Stimulated activated CD4-positive, alpha-beta T cell treated with anti-CD3 and anti-CD28 coated beads, Interleukin-15, amount 100 ng/mL, for 1 hour (primary cell): ENCODE data around the gene MEST.
"Not testable (repeated sequence)": the region's sequence is repeated elsewhere in the genome, so short reads cannot be mapped to it uniquely, and the experiment has no call there.

ENCODE experiments used
- DNase-seq, 2 donors: peaks; one replicate each; pipeline ENCODE4 v3.0.0-alpha.2; 2020; ENCODE audit warnings: low read depth in 1 of 2, low spot score in 1 of 2

MEST gene

DNA sequence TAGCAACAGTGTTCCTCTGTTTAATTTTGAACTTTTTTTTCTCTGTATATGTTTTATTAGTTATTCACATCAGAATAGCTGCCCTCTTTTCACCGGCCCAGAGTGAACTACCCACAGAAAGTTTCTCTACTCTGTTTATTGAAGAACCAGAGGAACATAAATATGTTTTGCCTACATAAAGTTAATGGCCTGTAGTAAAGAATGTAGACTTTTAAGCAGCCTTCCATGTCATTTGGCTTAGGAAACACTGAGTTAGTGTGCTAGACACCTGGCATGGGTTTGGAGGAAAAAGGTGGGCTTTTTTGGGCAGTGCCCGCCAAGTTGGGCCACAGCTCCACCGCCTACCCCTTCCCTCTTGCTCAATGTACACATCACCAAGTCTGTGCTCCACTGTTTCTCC lies 8.9 kb upstream of the MEST start:
- DNase-seq, result no peak

DNA sequence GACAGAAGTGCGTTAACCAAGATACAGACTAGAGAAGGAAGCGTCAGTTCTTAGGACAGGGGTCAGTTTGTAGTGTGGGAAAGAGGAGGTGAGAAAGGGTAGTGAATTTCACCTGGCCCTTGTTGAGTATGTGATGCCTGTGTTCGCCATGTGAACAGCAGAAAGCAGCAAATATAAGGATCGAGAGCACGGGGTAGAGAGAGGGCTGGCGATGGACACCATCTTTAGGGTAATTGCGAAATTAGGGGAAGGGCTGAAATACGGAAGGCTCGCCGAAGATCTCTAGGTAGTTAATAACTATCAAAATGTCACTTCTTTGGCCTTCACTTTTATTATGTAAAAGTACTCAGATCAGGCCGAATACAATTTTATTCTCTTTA lies 6.2 kb upstream of the MEST start:
- DNase-seq, result no peak

DNA sequence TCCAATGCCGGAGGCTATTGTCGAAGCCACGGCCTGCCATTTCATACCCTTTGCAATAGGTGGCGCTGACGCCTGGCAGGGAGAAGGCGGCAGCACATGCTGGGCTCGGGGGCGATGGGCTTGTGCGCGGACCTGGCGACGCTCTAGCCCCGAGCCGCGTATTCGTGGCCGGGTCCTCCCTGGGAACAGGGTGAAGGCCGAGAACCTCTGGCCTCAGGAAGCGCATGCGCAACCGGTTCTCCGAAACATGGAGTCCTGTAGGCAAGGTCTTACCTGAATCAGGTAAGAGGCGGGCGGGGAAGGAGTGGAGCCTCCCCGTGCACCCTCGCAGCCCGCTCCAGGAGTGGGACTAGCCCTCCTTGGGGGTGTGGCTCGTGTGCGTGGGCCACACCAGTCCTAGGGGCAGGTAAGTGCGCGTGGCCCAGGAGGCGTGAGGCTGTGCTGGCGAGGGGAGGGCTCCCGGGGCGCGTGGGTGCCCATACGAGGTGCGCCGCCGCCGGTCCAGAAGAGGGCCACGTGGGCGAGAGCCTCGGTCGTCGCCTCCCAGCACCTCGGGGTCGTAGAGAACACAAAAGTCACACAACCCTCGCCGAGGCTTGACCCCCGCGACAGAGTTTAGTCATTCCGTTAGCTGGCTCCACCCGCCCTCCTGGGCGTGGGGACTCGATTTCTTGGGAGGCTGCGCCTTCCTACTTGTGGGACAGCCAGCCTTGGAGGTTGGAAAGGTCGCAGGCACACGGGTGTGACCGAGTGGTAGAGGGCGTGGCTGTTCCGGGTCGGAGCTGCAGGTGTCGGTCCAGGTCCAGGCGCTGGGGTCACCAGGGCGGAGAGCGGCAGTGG lies 5.6 kb upstream of the MEST start:
- DNase-seq, result peak; percentile 16 to 36

DNA sequence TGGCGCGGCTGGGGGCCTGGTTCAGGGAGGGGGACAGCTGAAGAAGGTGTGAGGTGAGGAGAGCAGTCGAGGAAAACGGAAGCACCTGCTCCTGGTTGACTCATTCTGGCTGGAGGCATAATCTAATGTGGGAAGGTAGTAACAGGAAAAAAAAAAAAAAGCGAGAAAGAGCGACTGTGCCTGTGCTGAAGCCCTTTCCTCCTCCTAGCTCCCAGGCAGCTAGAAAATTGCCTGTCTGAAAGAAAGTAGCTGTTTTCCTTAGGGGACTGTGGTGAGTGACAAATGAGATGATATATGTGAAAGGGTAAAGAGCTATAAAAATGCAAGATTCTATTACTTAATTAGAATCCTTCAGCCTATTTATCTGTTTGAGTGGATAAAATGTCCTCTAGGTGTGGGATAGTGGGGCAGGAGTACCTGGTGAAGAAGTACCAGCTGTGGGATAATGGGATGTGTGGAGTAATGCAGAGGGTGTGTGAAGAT lies 4.9 kb upstream of the MEST start:
- no peak for DNase-seq

DNA sequence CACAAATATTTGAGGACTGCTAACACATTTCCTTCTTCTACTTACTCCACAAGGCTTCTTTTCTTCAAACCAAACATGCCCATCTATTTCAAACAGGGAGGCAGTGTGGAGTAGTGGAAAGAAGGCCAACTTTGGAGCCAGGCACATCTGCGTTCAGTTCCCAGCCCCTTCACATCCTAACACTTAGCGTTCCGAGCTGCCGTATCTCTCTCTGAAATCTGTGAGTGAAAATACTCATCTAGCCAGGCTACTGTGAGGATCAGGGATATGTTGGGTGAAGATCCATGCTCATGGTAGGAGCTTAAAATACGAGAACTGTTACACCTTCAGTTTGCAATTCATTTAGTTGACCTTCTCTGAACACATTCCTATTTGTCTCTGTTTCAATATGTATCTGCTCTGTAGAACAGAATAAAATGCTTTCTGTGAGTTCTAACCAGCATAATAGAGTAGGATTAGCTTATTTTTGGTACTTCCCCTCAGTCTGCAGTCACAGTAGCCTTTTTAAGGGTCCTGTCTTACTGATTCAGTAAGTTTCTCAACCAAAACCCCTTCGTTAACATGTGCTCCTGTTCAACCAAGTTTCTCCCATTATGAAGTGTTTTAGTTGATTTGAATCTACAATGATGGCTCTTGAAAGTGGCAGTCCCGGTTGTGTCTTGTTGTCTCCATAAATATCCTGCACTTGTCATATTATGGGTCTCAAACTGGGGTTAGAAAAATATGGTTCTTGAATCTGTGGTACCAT lies 3.3 kb upstream of the MEST start:
- no peak for DNase-seq

DNA sequence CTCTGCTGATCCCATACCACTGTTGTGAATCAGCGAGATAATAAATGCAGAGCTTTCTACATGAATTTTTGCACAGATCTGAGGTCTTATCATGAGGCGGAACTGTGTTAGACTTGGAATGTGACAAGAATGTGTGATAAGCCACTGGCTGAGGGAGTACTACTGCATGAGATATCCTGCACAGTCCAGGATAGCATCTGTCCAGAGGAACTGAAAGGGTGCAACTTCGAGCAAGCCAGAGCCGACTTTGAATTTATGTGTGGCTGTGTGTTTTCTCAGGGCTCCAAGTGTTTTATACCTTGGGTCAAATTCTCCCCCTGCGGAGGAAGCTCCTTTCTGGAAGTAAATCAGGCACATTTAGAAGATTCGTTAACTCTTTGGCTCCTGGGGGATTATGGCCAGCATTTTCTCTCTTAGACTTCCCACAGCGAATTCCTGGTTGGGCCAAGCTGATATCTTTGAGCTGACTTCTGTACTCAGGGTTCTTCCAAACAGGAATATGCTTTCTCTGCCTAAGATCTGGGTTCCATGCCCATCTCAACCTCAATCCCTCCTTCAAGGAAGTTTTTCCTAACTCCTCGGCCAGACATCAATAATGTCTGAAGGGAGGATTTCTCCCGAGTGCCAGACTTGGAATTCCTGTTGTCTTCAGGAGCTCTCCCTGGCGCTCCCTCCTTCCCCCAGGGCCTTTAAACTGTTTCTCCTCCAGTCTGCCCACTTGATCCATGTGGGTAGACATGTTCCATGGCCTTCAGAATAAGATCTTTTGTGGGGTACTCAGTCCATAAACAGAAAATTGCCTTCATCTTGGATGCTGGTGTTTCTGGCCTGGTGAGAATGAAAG lies 2.5 kb upstream of the MEST start:
- DNase-seq, result no peak

DNA sequence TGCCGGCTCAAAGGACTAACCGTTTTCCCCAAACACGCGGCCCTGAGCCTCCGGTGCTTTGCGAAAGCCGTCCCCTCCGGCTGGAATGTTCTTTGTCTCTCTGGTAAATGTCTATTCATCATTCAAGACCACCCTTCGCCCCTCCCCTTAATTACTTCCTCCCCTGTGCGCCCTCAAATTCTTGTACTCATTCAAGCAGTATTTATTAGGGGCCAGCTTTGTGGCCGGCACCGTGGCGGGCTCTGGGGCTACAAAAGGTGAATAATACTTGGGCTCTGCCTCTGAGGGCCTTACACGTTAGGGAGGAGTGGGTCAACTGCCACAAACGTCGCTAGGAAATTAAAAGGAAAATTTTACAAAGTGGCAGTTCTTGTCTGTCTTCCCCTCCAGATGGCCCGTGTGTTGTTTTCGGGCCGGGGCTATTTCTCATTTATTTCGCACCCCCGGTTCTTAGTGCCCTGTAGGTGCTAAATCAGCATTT lies 1.5 kb upstream of the MEST start:
- DNase-seq, result no peak

DNA sequence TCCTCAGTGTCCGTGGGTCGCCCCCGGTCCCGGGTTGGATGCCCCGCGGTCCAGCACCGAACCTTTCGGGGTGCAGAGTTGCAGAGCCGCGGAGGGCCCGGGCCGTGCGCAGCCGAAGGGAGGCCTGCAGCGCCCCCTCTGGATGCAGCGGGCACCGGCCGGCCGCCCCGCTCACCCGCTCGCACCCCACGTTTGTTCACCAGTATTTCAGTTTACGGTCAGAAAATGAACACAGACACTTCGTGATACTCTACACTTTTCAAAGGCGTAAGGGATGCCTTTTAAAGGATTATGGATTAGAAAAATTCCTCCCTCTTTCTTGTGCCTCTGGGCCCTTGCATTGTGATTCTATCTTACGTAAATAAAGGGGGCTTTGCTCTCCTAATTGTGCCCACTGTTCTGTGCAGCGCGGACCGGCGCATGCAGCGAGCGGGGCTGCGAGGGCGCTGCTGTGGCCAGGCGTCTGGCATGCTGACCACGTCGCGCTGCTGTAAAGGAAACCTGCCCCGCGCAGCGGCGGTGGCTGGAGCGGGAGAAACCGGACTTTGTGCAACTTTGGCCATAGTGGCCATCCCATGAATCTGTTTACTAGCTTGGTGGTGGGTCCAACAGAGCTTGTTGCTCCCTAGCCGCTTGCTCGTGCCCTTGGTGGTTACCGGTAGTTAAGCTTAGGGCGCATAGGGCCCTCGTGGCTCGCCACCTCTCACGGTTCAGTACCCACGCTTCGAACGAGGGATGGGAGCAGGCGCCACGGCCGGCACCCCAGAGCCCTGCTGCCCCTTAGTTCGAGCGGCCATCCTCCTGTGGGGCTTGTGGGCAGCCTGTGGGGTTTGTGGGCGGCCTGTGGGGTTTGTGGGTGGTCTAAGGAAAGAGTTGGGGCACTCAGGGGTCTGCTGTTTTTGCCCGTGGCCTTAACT lies 739 bp upstream of the MEST start:
- peak in 1 of 2 donors; percentile 27 for DNase-seq

DNA sequence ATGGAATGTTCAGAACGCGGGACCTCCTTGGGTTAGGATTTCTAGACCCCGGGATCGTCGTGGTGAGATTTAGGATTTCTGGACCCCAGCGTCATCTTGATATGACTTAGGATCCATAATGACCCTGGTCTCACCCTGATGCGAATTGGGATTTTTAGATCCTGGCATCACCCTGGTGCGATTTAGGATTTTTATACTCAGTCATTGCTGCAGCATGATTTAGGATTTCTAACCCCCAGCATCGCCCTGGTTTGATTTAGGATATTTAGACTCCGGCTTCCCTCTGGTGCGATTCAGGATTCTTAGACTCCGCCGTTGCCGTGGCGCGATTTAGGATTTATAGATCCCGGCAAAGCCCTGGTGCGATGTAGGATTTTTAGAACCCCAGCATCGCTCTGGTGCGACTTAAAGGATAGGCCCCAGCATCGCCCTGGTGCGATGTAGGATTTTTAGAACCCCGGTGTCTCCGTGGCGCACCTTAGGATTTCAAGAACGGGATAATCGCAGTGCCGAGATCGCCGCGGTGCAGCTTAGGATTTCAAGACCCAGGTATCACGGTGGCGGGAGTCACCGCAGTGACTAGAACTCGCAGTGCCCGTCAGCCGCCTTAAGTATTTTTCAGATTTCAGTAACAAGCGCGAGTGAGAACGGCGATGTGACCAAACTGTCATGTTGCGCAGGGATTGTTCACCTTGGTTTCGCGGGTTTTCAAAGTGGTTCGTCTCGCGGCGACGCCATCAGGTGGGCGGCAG lies 814 bp downstream of the MEST start:
- no peak for DNase-seq

DNA sequence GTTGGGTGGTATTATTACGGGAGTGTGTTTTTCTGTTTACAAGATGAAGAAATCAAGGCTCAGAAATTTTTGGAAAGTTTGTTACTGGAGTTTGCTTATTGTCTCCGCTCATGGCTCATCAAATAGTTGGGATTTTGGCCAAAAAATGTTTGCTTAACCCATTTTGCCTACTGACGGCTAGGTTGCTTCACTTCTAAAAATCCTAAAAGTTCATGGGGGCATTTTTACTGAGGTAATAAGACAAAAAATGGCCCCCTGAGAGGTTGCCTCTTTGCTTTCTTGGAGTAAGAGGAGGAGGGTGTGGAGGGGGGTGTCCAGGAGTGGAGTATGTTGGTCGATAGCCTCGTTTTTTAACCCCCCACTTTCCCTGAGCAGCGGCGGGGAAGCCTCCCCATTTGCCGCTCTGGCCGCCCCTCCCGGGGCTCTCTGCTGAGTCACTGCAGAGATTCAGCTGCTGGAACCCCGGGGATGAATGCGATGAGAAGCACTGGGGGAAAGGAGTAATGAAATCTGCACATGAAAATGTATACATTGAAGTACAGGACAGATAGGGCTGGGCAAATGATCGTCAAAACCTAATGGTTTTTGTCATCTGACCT lies 1.5 kb downstream of the MEST start:
- DNase-seq, result no peak

DNA sequence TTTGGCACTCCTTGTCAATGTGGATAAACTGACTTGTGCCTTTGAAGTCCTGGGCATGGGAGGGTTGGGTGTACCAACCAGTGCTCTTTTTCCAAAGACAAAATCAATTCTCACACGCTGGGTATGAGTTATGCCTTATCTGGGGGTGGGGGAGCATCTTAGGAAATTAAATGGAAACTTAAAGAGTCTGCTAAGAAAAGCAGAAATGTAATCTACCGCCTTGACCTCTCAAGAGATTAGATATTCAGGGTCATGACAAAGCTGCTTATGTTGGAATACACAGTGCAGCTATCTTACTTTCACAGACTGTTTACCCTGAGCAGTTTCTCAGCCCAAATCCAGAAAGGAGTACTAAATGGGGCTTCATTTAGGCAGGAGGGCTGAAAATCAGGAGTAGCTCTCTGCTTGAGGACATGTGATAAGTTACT lies 2.6 kb downstream of the MEST start:
- DNase-seq, result no peak

DNA sequence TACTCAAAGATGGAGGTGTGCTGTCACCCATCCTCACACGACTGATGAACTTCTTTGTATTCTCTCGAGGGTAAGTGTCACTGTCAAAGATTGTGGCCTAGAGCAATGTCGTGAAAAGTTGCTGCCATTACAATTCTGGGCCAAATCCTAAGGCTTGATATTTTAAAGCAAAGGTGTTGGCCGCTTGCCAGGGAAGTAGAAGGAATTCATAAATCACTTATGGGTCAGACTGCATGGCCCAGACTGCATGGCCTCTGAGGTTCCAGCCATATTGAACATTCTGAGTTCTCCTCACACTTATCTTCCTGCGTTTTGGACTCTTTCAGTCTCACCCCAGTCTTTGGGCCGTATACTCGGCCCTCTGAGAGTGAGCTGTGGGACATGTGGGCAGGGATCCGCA lies 8.6 kb downstream of the MEST start:
- no peak for DNase-seq

DNA sequence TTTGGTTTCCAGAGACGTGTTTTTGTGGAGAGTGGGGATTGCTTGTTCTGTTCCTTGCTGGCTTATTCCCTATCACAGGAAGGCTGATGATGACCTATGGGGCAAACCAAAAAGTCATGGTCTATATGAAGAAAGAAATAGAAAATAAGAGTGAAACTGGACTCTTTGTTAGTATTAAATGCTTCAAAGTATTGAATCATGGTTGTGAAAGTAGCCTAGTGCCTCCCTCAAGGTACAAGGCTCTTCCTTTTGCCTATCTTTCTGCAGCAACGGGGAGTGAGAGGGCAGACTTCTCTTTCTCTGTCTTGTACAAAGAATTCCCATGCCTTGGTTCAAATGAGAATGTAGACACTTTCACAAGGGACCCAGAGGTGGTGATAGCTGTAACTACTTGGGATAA lies 9.0 kb downstream of the MEST start:
- no peak for DNase-seq

DNA sequence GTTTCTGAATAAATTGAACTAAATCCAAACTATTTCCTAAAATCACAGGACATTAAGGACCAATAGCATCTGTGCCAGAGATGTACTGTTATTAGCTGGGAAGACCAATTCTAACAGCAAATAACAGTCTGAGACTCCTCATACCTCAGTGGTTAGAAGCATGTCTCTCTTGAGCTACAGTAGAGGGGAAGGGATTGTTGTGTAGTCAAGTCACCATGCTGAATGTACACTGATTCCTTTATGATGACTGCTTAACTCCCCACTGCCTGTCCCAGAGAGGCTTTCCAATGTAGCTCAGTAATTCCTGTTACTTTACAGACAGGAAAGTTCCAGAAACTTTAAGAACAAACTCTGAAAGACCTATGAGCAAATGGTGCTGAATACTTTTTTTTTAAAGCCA lies 13.9 kb downstream of the MEST start:
- no peak for DNase-seq

DNA sequence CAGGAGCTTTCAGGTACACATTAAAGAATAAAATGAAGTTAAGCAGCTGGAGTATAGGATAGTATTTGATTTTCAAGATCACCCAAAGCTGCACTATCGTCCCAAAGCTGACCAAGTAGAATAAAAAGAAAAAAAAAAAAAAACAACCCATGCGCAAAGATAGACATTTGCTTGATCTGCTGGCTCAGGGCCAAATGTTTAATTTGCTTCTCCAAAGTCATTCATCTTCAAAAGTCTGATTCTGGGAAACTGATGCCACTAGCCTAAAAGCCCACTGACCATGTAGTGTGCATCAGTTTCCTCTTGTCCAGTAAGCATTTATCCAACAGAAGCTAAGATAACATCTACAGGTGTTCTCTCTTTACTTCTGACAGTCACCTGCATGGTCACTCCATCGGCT lies 14.5 kb downstream of the MEST start:
- DNase-seq, result no peak

DNA sequence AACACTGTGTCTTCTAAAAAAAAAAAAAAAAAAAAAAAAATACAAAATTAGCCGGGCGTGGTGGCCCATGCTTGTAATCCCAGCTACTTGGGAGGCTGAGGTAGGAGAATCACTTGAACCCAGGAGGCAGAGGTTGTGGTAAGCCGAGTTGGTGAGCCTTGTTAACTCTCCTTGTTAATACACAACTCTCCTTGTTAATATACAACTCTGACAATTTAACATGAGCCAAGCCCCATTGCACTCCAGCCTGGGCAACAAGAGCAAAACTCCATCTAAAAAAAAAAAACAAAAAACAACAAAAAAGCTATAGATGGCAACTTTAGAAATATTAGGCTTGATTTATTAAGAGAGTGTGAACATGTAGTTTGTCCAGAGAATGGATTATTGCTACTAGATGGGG lies 20.2 kb downstream of the MEST start:
- not testable (repeated sequence) for DNase-seq

DNA sequence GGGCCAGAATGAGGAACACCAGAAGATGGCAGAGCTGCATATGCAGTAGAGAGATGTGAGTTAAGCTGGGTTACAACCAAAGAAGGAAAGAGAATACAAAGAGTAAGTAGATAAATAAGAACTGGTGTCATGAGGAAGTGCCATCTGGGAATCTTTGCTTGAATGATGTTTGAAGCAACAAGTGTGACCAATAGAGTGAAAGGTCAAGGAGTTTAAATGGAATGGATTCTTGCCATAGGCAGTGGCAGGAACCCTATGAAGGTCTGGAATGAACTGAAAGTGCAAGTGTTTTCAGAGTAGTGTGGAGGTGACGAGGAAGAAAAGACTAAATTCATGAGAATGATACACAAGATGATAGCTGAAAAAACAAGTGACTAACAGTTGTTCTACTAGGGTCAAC lies 21.6 kb downstream of the MEST start:
- DNase-seq, result no peak

DNA sequence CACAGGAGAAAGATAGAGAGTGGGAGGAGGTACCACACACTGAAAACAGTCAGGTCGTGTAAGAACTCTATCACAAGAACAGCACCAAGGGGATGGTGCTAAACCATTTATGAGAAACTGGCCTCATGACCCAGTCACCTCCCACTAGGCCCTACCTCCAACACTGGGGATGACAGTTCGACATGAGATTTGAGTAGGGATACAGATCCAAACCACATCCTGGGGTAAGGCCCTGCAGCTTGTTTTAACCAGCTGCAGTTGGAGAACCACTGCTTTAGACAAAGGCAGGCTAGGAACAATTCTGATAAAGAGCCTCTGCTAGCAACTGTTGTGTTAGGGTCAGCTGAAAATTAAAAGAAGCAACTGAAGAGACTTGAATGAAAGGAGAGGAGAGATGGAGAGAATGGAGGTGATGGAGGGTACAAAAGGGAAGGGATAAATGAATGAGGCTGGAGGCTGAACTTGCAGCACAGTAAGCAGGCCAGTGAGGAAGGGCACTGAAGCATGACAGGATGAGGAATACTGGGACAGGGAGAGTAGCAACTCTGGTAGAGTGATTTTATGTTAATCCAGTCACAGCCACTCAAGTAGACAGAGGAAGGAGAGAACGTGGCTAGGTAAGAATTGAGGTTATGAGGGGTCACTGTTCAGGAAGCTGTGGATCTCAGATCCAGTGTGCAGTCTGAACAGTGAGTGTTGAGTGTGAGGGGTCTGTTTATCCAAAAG lies 23.6 kb downstream of the MEST start:
- DNase-seq, result no peak
